ENCODE results near the gene SLC22A17.

SLC22A17 gene

GRCh38 chr14:23307146-23307530, 45.5 kb downstream of the SLC22A17 start:
- Histone ChIP-seq H3K27me3 (ENCODE audit: control insufficient read depth, low read length) (no peaks in the 10 kb centered on the region), H3K4me2 (ENCODE audit: low read length) (peak overlapping the region; percentile 90), H4K20me1 (ENCODE audit: control insufficient read depth, insufficient read depth, low read depth, low read length) (no peaks in the 10 kb centered on the region), H3K9me3 (ENCODE audit: control insufficient read depth, insufficient read depth, low read length) (no peaks in the 10 kb centered on the region), H3F3A (ENCODE audit: control insufficient read depth, insufficient read depth) (peaks cover 10% of the 10 kb centered on the region), H3K4me3 (ENCODE audit: low read length) (peak overlapping the region; percentile 91), H3K27ac (ENCODE audit: low read depth, low read length) (peak overlapping the region; percentile 32; the same call in 1 of the 2 replicates), H3K4me1 (ENCODE audit: control insufficient read depth, low read length) (peaks cover 41% of the 10 kb centered on the region), H3K9me2 (replicated peaks; ENCODE audit: control insufficient read depth, low read length) (no peaks in the 10 kb centered on the region), H3K36me3 (ENCODE audit: control insufficient read depth, low read length) (peaks cover 15% of the 10 kb centered on the region), H3K79me2 (ENCODE audit: control insufficient read depth, low read length) (peaks cover 26% of the 10 kb centered on the region)
- TF ChIP-seq EZH2phosphoT487 (IDR thresholded peaks at IDR 0.05; ENCODE audit: borderline replicate concordance, low read length) (no peak), CTCF (IDR thresholded peaks at IDR 0.05; ENCODE audit: low read depth, low read length, poor library complexity, severe bottlenecking) (no peak)

- Histone ChIP-seq H3K4me2 (ENCODE audit: low read length) (peak within 1 kb of the TSS; percentile 90), H3K4me3 (ENCODE audit: low read length) (peak within 1 kb of the TSS; percentile 91), H3K9me2 (replicated peaks; ENCODE audit: control insufficient read depth, low read length) (no peaks in the 10 kb centered on the region), H3K36me3 (ENCODE audit: control insufficient read depth, low read length) (peaks cover 12% of the 10 kb centered on the region), H3K27ac (ENCODE audit: low read depth, low read length) (peak within 1 kb of the TSS; percentile 32; the same call in 1 of the 2 replicates), H3K9me3 (ENCODE audit: control insufficient read depth, insufficient read depth, low read length) (no peaks in the 10 kb centered on the region), H3K27me3 (ENCODE audit: control insufficient read depth, low read length) (no peaks in the 10 kb centered on the region), H4K20me1 (ENCODE audit: control insufficient read depth, insufficient read depth, low read depth, low read length) (no peaks in the 10 kb centered on the region), H3K79me2 (ENCODE audit: control insufficient read depth, low read length) (peaks cover 28% of the 10 kb centered on the region), H3F3A (ENCODE audit: control insufficient read depth, insufficient read depth) (peaks cover 10% of the 10 kb centered on the region), H3K4me1 (ENCODE audit: control insufficient read depth, low read length) (peaks cover 41% of the 10 kb centered on the region)
- TF ChIP-seq CTCF (IDR thresholded peaks at IDR 0.05; ENCODE audit: low read depth, low read length, poor library complexity, severe bottlenecking) (no peak), EZH2phosphoT487 (IDR thresholded peaks at IDR 0.05; ENCODE audit: borderline replicate concordance, low read length) (no peak)
Measured at GRCh38 chr14:23306412-23307145, 46.1 kb downstream of the SLC22A17 start, which contains the start of gene BCL2L2. TSS of gene BCL2L2 (plus strand) at chr14:23306833. CDS start at chr14:23307768, 935 bp downstream.

GRCh38 chr14:23302290-23303225, 50.1 kb downstream of the SLC22A17 start, which contains the start of gene PPP1R3E:
TSS of gene PPP1R3E (minus strand) at chr14:23302859. CDS start at chr14:23302576, 283 bp downstream.
- no peak for TF ChIP-seq EZH2phosphoT487 (IDR thresholded peaks at IDR 0.05; ENCODE audit: borderline replicate concordance, low read length)
- TF ChIP-seq CTCF (IDR thresholded peaks at IDR 0.05; ENCODE audit: low read depth, low read length, poor library complexity, severe bottlenecking), result peak; percentile 9
- Histone ChIP-seq H4K20me1 (ENCODE audit: control insufficient read depth, insufficient read depth, low read depth, low read length) (no peaks in the 10 kb centered on the region), H3K36me3 (ENCODE audit: control insufficient read depth, low read length) (peaks cover 37% of the 10 kb centered on the region), H3K9me3 (ENCODE audit: control insufficient read depth, insufficient read depth, low read length) (no peaks in the 10 kb centered on the region), H3K27me3 (ENCODE audit: control insufficient read depth, low read length) (no peaks in the 10 kb centered on the region), H3K9me2 (replicated peaks; ENCODE audit: control insufficient read depth, low read length) (no peaks in the 10 kb centered on the region), H3K79me2 (ENCODE audit: control insufficient read depth, low read length) (peaks cover 38% of the 10 kb centered on the region), H3K4me2 (ENCODE audit: low read length) (peak within 1 kb of the TSS; percentile 78), H3K27ac (ENCODE audit: low read depth, low read length) (peak within 1 kb of the TSS; percentile 81), H3K4me1 (ENCODE audit: control insufficient read depth, low read length) (peaks cover 49% of the 10 kb centered on the region), H3K4me3 (ENCODE audit: low read length) (peak within 1 kb of the TSS; percentile 82), H3F3A (ENCODE audit: control insufficient read depth, insufficient read depth) (peaks cover 10% of the 10 kb centered on the region)
